NT2/D1 (cell line): Measurements from ENCODE around the gene ISX.

ENCODE experiments used
- DNase-seq: peaks from one replicate; pipeline ENCODE4 v3.0.0-alpha.2; 2011; ENCODE audit warnings: low read depth, low spot score
- H3K27me3 ChIP-seq: 2 replicates; pipeline ENCODE4 v1.6.0; 2011; ENCODE audit warnings: mild to moderate bottlenecking; ENCODE audit not compliant: insufficient read length, insufficient read depth
- H3K36me3 ChIP-seq: 2 replicates; pipeline ENCODE4 v1.6.1; 2011; ENCODE audit warnings: mild to moderate bottlenecking, low read length, mixed read lengths; ENCODE audit not compliant: insufficient read depth, insufficient read length
- H3K4me1 ChIP-seq: 2 replicates; pipeline ENCODE4 v1.5.1; 2011; ENCODE audit not compliant: insufficient read depth, insufficient read length
- H3K4me3 ChIP-seq: 2 replicates; pipeline ENCODE4 v1.5.1; 2011; ENCODE audit warnings: low read depth; ENCODE audit not compliant: insufficient read length
- H3K9ac ChIP-seq: 2 replicates; pipeline ENCODE4 v1.6.0; 2011; ENCODE audit warnings: low read depth; ENCODE audit not compliant: insufficient read length
- H3K9me3 ChIP-seq: 2 replicates; pipeline ENCODE4 v1.5.1; 2011; ENCODE audit warnings: mild to moderate bottlenecking, low read length; ENCODE audit not compliant: insufficient read depth
- SUZ12 ChIP-seq: IDR thresholded peaks from 2 replicates; pipeline ENCODE4 v1.6.1; 2011; ENCODE audit not compliant: insufficient read length, insufficient read depth; ENCODE audit errors: extremely low read depth
- YY1 ChIP-seq: IDR thresholded peaks from 2 replicates; pipeline ENCODE4 v1.6.1; 2011; ENCODE audit not compliant: insufficient read length, insufficient read depth
- ZNF274 ChIP-seq: IDR thresholded peaks from 2 replicates; pipeline ENCODE4 v1.6.1; 2011; ENCODE audit warnings: mild to moderate bottlenecking, low read depth, low read length

The ISX gene

DNA sequence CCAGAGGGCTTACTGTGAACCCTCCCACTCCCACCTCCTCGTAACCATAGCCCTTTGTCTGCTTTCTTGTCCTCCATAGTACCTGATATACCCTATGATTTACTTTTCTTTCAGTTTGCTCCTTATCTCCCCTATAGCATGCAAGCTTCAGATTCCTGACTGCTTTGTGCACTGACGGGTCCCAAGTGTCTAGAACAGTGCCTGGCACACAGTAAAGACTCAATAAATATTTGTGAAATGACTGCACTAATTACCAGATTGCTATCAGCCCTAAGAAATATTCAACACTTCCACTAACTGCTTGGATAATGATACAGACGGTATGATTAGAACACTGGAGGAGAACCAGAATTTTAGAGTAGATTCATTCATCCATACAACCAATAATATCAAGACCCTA is 33.0 kb downstream of the ISX start:
- H3K4me1 ChIP-seq = no peaks in the 10 kb centered on the region
- H3K36me3 ChIP-seq = no peaks in the 10 kb centered on the region
- no peak overlapping the region for H3K4me3 ChIP-seq
- TF ChIP-seq SUZ12 (no peak), YY1 (no peak), ZNF274 (no peak)
- H3K9me3 ChIP-seq = peaks cover 8% of the 10 kb centered on the region; the same call in 1 of the 2 replicates
- H3K27me3 ChIP-seq = no peaks in the 10 kb centered on the region
- H3K9ac ChIP-seq = no peak overlapping the region
- DNase-seq = no peak

DNA sequence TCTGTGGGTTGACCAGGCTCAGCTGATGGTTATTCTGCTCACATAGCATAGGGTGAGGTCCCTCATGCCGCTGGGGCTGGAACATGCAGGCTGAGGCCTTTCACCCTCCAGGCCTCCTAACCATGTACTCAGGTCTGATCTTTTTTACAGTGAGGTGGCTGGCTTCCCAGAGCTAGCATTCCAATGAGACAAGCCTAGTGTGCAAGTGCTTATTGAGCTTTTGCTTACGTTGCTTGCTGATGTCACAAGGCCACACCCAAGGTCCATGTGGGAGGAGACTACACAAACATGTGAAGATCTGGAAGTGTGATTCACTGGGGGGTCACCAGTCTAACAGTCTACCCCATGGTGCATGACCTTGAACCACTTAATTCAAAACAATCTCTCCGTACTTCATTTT is 33.9 kb downstream of the ISX start:
- Histone ChIP-seq H3K36me3 (no peaks in the 10 kb centered on the region), H3K4me1 (no peaks in the 10 kb centered on the region), H3K9me3 (peaks cover 8% of the 10 kb centered on the region; the same call in 1 of the 2 replicates), H3K9ac (no peak overlapping the region), H3K27me3 (no peaks in the 10 kb centered on the region), H3K4me3 (no peak overlapping the region)
- no peak for DNase-seq
- no peak for TF ChIP-seq ZNF274
- no peak for TF ChIP-seq SUZ12
- TF ChIP-seq YY1 = no peak

DNA sequence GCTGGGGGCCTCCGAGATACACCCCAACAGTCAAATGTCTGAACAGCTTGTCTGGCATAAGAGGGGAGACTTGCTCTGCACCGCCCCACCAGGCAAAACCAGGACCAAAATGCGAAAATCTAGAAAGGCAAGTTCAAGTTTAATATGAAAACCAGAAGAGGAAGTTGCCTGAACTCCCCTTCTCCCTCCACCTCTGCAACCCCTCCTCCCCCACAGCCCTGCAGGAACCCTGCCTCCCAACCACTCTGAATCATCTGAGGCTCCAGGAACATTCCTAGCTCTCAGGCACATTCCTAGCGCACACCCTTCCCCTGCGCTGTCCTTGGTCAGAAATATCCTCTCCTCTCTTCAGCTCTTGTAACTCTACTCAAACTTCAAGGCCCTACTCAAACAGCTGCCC is 36.7 kb downstream of the ISX start:
- H3K4me1 ChIP-seq = no peaks in the 10 kb centered on the region
- no peak overlapping the region for H3K9ac ChIP-seq
- no peaks in the 10 kb centered on the region for H3K27me3 ChIP-seq
- TF ChIP-seq ZNF274 (no peak), YY1 (no peak), SUZ12 (no peak)
- no peaks in the 10 kb centered on the region for H3K36me3 ChIP-seq
- peaks cover 8% of the 10 kb centered on the region; the same call in 1 of the 2 replicates for H3K9me3 ChIP-seq
- H3K4me3 ChIP-seq = no peak overlapping the region
- peak; percentile 44 for DNase-seq

DNA sequence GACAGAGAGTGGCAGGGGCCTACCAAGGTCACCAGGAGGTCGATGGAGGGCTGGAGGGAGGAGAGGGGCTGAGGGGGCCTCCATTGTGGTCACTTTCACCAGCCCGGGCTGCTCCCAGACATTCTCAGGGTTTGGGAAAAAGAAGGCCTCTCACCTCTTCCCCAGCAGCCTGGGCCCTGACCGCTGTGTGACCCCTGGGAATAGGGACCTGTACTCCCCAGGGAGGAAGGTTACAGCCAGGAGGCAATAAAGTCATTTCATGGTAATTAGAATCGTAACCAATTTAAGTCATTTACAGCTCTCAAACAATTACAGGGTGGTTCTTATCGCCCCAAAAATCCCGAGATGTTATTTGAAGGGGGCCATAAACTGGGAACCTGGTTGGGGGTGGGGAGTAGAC is 37.8 kb downstream of the ISX start:
- Histone ChIP-seq H3K9ac (no peak overlapping the region), H3K4me1 (no peaks in the 10 kb centered on the region), H3K9me3 (peaks cover 8% of the 10 kb centered on the region; the same call in 1 of the 2 replicates), H3K27me3 (no peaks in the 10 kb centered on the region), H3K4me3 (no peak overlapping the region), H3K36me3 (no peaks in the 10 kb centered on the region)
- TF ChIP-seq YY1 (no peak), ZNF274 (no peak), SUZ12 (no peak)
- DNase-seq = no peak

DNA sequence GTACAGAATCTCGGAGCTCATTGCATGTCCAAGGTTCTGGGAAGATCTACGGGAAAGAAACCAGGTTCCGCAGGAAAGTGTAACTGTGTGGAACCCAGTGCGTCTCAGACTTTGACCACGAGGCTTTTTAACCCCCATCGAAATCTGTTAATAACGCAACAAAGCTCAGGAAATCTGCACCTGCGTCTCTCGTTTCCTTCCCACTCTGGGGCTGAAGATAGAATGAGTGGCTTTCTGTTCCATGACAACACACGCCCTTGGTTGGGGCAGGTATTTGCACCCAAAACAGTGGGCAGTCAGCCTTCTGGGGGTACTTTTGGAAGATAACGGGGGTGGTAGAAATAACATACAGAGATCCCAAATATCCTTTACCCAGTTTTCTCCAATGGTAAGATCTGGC is 38.5 kb downstream of the ISX start:
- Histone ChIP-seq H3K9me3 (peaks cover 8% of the 10 kb centered on the region; the same call in 1 of the 2 replicates), H3K4me1 (no peaks in the 10 kb centered on the region), H3K36me3 (no peaks in the 10 kb centered on the region), H3K4me3 (no peak overlapping the region), H3K9ac (no peak overlapping the region), H3K27me3 (no peaks in the 10 kb centered on the region)
- TF ChIP-seq SUZ12 (no peak), YY1 (no peak), ZNF274 (no peak)
- no peak for DNase-seq

DNA sequence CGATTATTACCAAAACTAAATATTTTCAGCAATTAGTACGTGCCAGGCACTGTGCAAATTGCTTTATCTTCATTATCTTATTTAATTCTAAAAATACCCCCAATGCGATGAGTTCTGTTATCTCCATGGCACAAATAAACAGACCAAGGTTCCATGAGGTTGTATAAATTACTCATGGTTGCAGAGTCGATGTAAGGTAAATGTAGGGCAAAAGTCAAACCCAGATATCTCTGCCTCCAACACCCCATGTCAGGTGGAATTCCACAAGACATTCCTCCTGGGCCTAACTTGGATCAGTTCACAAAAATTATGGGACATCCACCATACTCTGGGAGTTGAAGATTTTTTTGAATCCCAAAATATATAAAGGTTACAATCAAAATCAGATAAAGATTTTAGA is 43.7 kb downstream of the ISX start:
- TF ChIP-seq SUZ12 = no peak
- TF ChIP-seq ZNF274 = no peak
- TF ChIP-seq YY1 = no peak
- Histone ChIP-seq H3K9ac (no peak overlapping the region), H3K4me3 (no peak overlapping the region), H3K27me3 (no peaks in the 10 kb centered on the region), H3K9me3 (no peaks in the 10 kb centered on the region), H3K4me1 (no peaks in the 10 kb centered on the region), H3K36me3 (no peaks in the 10 kb centered on the region)
- no peak for DNase-seq

DNA sequence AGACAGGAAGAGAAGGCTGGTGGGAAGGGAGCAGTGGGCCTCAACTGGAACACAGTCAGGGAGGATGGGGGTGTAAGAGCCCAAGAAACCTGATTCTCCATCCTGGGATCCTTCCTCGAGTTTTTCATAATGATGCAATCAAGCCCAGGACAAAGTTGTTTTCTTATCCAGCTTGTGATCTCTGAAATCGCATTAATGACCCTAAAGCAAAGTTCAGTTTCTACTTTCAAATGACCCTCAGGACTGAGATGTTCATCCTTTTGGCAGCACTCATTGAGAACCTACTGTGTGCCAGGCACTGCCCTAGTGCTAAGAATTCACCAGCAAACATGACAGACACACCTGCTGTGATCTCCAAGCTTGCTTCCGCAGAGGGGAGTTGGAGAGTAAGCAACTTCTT is 45.3 kb downstream of the ISX start:
- no peak overlapping the region for H3K4me3 ChIP-seq
- no peaks in the 10 kb centered on the region for H3K9me3 ChIP-seq
- H3K4me1 ChIP-seq = peaks cover 2% of the 10 kb centered on the region
- DNase-seq = no peak
- no peaks in the 10 kb centered on the region for H3K27me3 ChIP-seq
- no peak for TF ChIP-seq SUZ12
- TF ChIP-seq ZNF274 = no peak
- TF ChIP-seq YY1 = no peak
- no peaks in the 10 kb centered on the region for H3K36me3 ChIP-seq
- H3K9ac ChIP-seq = no peak overlapping the region
